DND-41 (cell line): ENCODE results near the gene FAM83G.

Experiments
- EZH2 ChIP-seq: IDR thresholded peaks from 3 replicates; pipeline ENCODE4 v1.6.1; 2012; ENCODE audit warnings: borderline replicate concordance, low read depth, mild to moderate bottlenecking, moderate library complexity, low read length, inconsistent platforms; ENCODE audit not compliant: severe bottlenecking
- TF ChIP-seq, protein P1 (sequence below): IDR thresholded peaks from 2 replicates; pipeline ENCODE4 v1.5.1; 2012; ENCODE audit warnings: borderline replicate concordance, low read length, moderate library complexity, mild to moderate bottlenecking; ENCODE audit not compliant: poor library complexity, severe bottlenecking; ENCODE audit errors: extremely low read depth

DNA sequence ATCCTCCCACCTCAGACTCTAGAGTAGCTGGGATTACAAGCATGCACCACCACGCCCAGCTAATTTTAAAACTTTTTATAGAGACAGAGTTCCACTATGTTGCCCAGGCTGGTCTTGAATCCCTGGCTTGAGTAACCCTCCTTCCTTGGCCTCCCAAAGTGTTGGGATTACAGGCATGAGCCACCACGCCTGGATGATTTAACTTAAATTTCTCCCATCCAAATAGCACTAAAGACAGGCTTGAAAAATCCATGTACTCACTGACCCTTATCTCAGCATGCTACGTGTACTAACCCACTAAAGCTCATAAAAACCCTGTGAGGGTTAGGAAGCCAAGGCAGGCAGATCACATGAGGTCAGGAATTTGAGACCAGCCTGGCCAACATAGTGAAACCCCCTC lies 48.0 kb downstream of the FAM83G start:
- TF ChIP-seq, protein P1, sequence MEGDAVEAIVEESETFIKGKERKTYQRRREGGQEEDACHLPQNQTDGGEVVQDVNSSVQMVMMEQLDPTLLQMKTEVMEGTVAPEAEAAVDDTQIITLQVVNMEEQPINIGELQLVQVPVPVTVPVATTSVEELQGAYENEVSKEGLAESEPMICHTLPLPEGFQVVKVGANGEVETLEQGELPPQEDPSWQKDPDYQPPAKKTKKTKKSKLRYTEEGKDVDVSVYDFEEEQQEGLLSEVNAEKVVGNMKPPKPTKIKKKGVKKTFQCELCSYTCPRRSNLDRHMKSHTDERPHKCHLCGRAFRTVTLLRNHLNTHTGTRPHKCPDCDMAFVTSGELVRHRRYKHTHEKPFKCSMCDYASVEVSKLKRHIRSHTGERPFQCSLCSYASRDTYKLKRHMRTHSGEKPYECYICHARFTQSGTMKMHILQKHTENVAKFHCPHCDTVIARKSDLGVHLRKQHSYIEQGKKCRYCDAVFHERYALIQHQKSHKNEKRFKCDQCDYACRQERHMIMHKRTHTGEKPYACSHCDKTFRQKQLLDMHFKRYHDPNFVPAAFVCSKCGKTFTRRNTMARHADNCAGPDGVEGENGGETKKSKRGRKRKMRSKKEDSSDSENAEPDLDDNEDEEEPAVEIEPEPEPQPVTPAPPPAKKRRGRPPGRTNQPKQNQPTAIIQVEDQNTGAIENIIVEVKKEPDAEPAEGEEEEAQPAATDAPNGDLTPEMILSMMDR, result no peak
- TF ChIP-seq EZH2, result no peak
